Measurements from ENCODE around the gene GJB5.

- TF ChIP-seq CTCF (IDR thresholded peaks at IDR 0.05), result no peak
- TF ChIP-seq EP300 (IDR thresholded peaks at IDR 0.05), result no peak
- no peak for TF ChIP-seq POLR2A (IDR thresholded peaks at IDR 0.05; ENCODE audit: low read depth)
These were observed 2.5 kb downstream of the GJB5 start for GRCh38 chr1:34757386-34757785.

Data from esophagus muscularis mucosa (tissue), 4 donors.